Measurements from ENCODE around the gene GPATCH2L.

GPATCH2L gene

DNA sequence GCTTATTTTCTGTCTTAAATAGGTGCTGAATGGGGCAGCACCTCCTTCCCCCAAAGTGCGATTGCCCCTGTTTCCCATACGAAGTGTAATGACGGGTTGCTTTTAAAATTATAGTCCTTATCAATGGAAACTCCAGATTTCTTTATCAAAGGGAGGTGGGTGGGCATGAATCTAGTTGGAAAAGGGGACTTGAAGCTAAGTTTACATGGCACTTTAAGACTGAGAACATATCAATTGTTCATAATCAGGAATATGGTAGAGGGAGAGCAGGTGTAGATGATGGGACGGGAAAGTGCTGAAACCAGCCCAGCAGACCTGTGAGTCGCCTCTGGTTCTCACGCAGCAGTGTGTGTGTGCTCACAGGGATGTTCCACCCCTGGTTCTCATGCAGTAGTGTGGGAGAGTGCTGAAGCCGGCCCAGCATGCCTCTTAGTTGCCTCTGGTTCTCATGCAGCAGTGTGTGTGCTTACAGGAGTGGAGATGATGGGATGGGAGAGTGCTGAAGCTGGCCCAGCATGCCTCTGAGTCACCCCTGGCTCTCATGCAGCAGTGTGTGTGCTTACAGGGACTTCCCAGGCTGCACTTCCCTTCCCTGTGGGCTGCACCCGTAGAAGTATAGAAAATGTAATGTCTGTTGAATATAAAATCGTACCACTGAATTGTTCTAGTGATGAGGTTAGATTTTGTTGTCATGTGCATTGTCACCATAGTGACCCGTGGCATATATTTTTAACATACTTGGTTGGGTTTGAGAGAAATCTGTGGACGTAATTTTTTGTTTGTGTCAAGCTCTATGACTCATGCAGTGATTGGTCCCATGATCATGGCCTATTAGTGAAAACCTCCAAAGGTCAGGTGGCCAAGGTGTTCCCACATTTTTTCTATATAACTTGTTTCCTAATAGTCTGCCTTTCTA, 51.6 kb downstream of the GPATCH2L start:
- no peaks in the 10 kb centered on the region for H3K79me2 ChIP-seq (ENCODE audit: control insufficient read depth, insufficient read depth, low read length, poor library complexity)
- H3K4me3 ChIP-seq (ENCODE audit: low read depth, low read length) = no peak overlapping the region
- H3K4me1 ChIP-seq (ENCODE audit: control insufficient read depth in 1 of 2, insufficient read depth in 2 of 2, low read length in 2 of 2) = no peaks in the 10 kb centered on the region
- H3K9me3 ChIP-seq (ENCODE audit: insufficient read depth, low read depth, low read length) = no peaks in the 10 kb centered on the region
- DNase-seq = peak; percentile 58 to 62
- no peak overlapping the region for H2BK5ac ChIP-seq (ENCODE audit: low read depth, low read length, poor library complexity)
- H4K91ac ChIP-seq (ENCODE audit: low read depth, low read length) = no peak overlapping the region
- H3K27me3 ChIP-seq (ENCODE audit: insufficient read depth, low read length) = no peaks in the 10 kb centered on the region
- WGBS (ENCODE audit: extremely low coverage, insufficient coverage, insufficient read length) = no CpG with 5 or more reads among the region's 11 CpGs
- no peak overlapping the region for H4K8ac ChIP-seq (ENCODE audit: low read depth, low read length)
- H3K27ac ChIP-seq (ENCODE audit: low read depth, low read length) = no peak overlapping the region
- no peak overlapping the region for H3K4me2 ChIP-seq (ENCODE audit: low read length)
- H3K23ac ChIP-seq (ENCODE audit: low read length) = no peak overlapping the region
- H2AK5ac ChIP-seq (ENCODE audit: low read length) = no peak overlapping the region
- H3K79me1 ChIP-seq (ENCODE audit: low read length) = no peaks in the 10 kb centered on the region
- H2BK12ac ChIP-seq (ENCODE audit: low read length) = no peak overlapping the region
- no peak overlapping the region for H2AFZ ChIP-seq (ENCODE audit: insufficient read depth, low read length, poor library complexity)
- no peak overlapping the region for H2BK120ac ChIP-seq (ENCODE audit: insufficient read depth, low read length, poor library complexity)
- no peak overlapping the region for H4K12ac ChIP-seq (ENCODE audit: low read depth, low read length)
- H3K36me3 ChIP-seq (ENCODE audit: control insufficient read depth in 1 of 2, insufficient read depth in 2 of 2, low read length in 2 of 2) = peaks cover 4 to 16% of the 10 kb centered on the region in 2 experiments
- H3K9ac ChIP-seq (ENCODE audit: low read length) = no peak overlapping the region
- H3K14ac ChIP-seq (ENCODE audit: low read length) = no peak overlapping the region
- H3K4ac ChIP-seq (ENCODE audit: low read depth, low read length) = no peak overlapping the region
- no peak overlapping the region for H3K18ac ChIP-seq (ENCODE audit: low read length)

DNA sequence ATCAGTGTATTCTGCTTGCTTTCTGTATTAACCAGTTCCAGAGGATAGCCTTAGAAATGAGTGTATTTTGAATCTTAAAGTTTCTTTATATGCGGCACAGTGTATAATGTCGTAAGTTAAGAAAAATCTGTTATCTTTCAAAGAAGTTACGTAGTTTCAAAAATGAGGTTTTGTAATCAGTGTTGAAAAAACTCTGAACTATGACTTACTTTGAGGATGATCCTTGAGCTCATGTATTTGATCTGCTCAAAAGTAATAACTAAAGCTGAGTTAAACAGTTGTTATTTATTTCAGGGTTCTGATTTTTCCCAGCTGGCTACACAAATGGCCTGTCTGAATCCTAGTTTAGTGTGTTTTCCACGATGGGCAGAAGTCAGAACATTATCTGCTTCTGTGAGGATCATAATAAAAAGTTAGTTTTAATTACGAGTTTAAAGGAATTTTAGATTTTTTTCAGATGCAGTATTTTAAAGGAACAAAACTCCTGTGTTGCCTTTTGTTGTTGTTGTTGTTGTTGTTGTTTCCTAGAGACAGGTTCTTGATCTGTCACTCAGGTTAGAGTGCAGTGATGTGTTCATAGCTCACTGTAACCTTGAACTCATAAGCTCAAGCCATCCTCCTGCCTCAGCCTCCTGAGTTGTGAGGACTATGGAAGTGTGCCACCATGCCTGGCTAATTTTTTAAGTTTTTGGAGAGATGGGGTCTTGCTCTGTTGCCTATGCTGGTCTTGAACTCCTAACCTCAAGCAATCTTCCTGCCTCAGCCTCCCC, 52.9 kb downstream of the GPATCH2L start:
- Histone ChIP-seq H2BK5ac (ENCODE audit: low read depth, low read length, poor library complexity) (no peak overlapping the region), H2BK12ac (ENCODE audit: low read length) (no peak overlapping the region), H4K8ac (ENCODE audit: low read depth, low read length) (no peak overlapping the region), H2BK120ac (ENCODE audit: insufficient read depth, low read length, poor library complexity) (no peak overlapping the region), H3K27me3 (ENCODE audit: insufficient read depth, low read length) (no peaks in the 10 kb centered on the region), H2AFZ (ENCODE audit: insufficient read depth, low read length, poor library complexity) (no peak overlapping the region), H3K14ac (ENCODE audit: low read length) (no peak overlapping the region), H3K4me2 (ENCODE audit: low read length) (no peak overlapping the region), H3K18ac (ENCODE audit: low read length) (no peak overlapping the region), H3K4me3 (ENCODE audit: low read depth, low read length) (peak overlapping the region; percentile 20), H3K9me3 (ENCODE audit: insufficient read depth, low read depth, low read length) (no peaks in the 10 kb centered on the region), H3K79me1 (ENCODE audit: low read length) (no peaks in the 10 kb centered on the region), H3K9ac (ENCODE audit: low read length) (no peak overlapping the region), H4K91ac (ENCODE audit: low read depth, low read length) (no peak overlapping the region), H3K4me1 (ENCODE audit: control insufficient read depth in 1 of 2, insufficient read depth in 2 of 2, low read length in 2 of 2) (no peaks in the 10 kb centered on the region), H3K79me2 (ENCODE audit: control insufficient read depth, insufficient read depth, low read length, poor library complexity) (no peaks in the 10 kb centered on the region), H3K4ac (ENCODE audit: low read depth, low read length) (no peak overlapping the region), H2AK5ac (ENCODE audit: low read length) (no peak overlapping the region), H3K27ac (ENCODE audit: low read depth, low read length) (no peak overlapping the region), H3K23ac (ENCODE audit: low read length) (no peak overlapping the region), H4K12ac (ENCODE audit: low read depth, low read length) (no peak overlapping the region), H3K36me3 (ENCODE audit: control insufficient read depth in 1 of 2, insufficient read depth in 2 of 2, low read length in 2 of 2) (peaks cover 4 to 16% of the 10 kb centered on the region in 2 experiments)
- peak in 1 of 2 donors; percentile 87 for DNase-seq
- WGBS (ENCODE audit: extremely low coverage, insufficient coverage, insufficient read length) = 100% methylated on average over 1 of the region's 5 CpGs

DNA sequence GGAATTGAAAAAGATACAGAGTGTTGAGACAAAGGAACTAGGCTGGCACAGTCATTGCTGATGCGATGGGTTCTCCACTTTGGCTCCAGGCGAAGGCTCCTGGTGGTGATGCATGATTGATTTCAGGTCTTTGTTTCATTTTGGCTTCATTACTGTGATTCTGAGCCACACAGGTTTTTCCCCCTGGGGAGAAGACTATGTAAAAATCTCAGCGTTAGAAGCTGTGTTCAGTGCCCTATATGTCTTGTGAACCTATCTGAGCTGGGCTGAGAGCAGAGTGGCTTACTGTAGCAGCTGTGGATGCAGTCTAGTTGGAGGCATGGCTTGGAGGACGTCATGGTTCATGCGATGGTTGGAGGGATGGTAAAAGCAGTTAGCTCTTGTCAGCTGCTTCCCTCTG, 54.0 kb downstream of the GPATCH2L start:
- no peak overlapping the region for H4K91ac ChIP-seq (ENCODE audit: low read depth, low read length)
- H3K27me3 ChIP-seq (ENCODE audit: insufficient read depth, low read length) = no peaks in the 10 kb centered on the region
- peaks cover 4 to 16% of the 10 kb centered on the region in 2 experiments for H3K36me3 ChIP-seq (ENCODE audit: control insufficient read depth in 1 of 2, insufficient read depth in 2 of 2, low read length in 2 of 2)
- no peak overlapping the region for H2BK120ac ChIP-seq (ENCODE audit: insufficient read depth, low read length, poor library complexity)
- no peaks in the 10 kb centered on the region for H3K9me3 ChIP-seq (ENCODE audit: insufficient read depth, low read depth, low read length)
- H3K79me1 ChIP-seq (ENCODE audit: low read length) = no peaks in the 10 kb centered on the region
- H3K4ac ChIP-seq (ENCODE audit: low read depth, low read length) = no peak overlapping the region
- no peak overlapping the region for H3K18ac ChIP-seq (ENCODE audit: low read length)
- H4K8ac ChIP-seq (ENCODE audit: low read depth, low read length) = no peak overlapping the region
- no peak for DNase-seq
- no peak overlapping the region for H3K27ac ChIP-seq (ENCODE audit: low read depth, low read length)
- H3K14ac ChIP-seq (ENCODE audit: low read length) = no peak overlapping the region
- H2AK5ac ChIP-seq (ENCODE audit: low read length) = no peak overlapping the region
- H2BK5ac ChIP-seq (ENCODE audit: low read depth, low read length, poor library complexity) = no peak overlapping the region
- no peak overlapping the region for H4K12ac ChIP-seq (ENCODE audit: low read depth, low read length)
- H3K4me2 ChIP-seq (ENCODE audit: low read length) = no peak overlapping the region
- H3K4me3 ChIP-seq (ENCODE audit: low read depth, low read length) = peak overlapping the region; percentile 31
- no peak overlapping the region for H3K9ac ChIP-seq (ENCODE audit: low read length)
- no peaks in the 10 kb centered on the region for H3K4me1 ChIP-seq (ENCODE audit: control insufficient read depth in 1 of 2, insufficient read depth in 2 of 2, low read length in 2 of 2)
- H2BK12ac ChIP-seq (ENCODE audit: low read length) = no peak overlapping the region
- no CpG with 5 or more reads among the region's 5 CpGs for WGBS (ENCODE audit: extremely low coverage, insufficient coverage, insufficient read length)
- H3K23ac ChIP-seq (ENCODE audit: low read length) = no peak overlapping the region
- H3K79me2 ChIP-seq (ENCODE audit: control insufficient read depth, insufficient read depth, low read length, poor library complexity) = no peaks in the 10 kb centered on the region
- no peak overlapping the region for H2AFZ ChIP-seq (ENCODE audit: insufficient read depth, low read length, poor library complexity)

DNA sequence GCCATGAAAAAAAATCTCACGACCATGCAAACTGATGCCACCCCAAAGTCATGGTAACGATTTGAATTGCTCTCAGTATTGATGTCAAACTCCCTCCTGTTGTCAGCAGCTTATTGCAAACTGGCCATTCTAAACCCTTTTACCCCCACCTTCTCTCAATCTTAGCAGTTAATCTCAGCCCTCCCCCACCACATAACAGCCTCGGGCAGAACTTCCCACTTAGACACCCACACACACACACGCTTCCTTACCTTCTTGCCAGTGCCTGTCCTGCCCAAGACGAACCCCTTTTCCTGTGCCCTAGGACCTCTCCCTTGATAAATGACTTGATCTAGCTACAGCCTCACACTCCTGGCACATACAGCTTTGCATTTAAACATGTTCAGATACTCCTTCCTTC, 56.6 kb downstream of the GPATCH2L start:
- Histone ChIP-seq H4K91ac (ENCODE audit: low read depth, low read length) (no peak overlapping the region), H2BK120ac (ENCODE audit: insufficient read depth, low read length, poor library complexity) (no peak overlapping the region), H3K27ac (ENCODE audit: low read depth, low read length) (no peak overlapping the region), H3K4ac (ENCODE audit: low read depth, low read length) (no peak overlapping the region), H3K79me1 (ENCODE audit: low read length) (no peaks in the 10 kb centered on the region), H3K9me3 (ENCODE audit: insufficient read depth, low read depth, low read length) (no peaks in the 10 kb centered on the region), H3K36me3 (ENCODE audit: control insufficient read depth in 1 of 2, insufficient read depth in 2 of 2, low read length in 2 of 2) (peaks cover 2 to 6% of the 10 kb centered on the region in 2 experiments), H2AFZ (ENCODE audit: insufficient read depth, low read length, poor library complexity) (no peak overlapping the region), H3K18ac (ENCODE audit: low read length) (no peak overlapping the region), H3K4me3 (ENCODE audit: low read depth, low read length) (no peak overlapping the region), H3K23ac (ENCODE audit: low read length) (no peak overlapping the region), H3K4me2 (ENCODE audit: low read length) (no peak overlapping the region), H3K79me2 (ENCODE audit: control insufficient read depth, insufficient read depth, low read length, poor library complexity) (no peaks in the 10 kb centered on the region), H3K14ac (ENCODE audit: low read length) (no peak overlapping the region), H2AK5ac (ENCODE audit: low read length) (no peak overlapping the region), H3K9ac (ENCODE audit: low read length) (no peak overlapping the region), H2BK5ac (ENCODE audit: low read depth, low read length, poor library complexity) (no peak overlapping the region), H3K4me1 (ENCODE audit: control insufficient read depth in 1 of 2, insufficient read depth in 2 of 2, low read length in 2 of 2) (no peaks in the 10 kb centered on the region), H4K8ac (ENCODE audit: low read depth, low read length) (no peak overlapping the region), H2BK12ac (ENCODE audit: low read length) (no peak overlapping the region), H3K27me3 (ENCODE audit: insufficient read depth, low read length) (no peaks in the 10 kb centered on the region), H4K12ac (ENCODE audit: low read depth, low read length) (no peak overlapping the region)
- no CpG with 5 or more reads among the region's 5 CpGs for WGBS (ENCODE audit: extremely low coverage, insufficient coverage, insufficient read length)
- no peak for DNase-seq

Data from trophoblast cell (in vitro differentiated cells and primary cell).